ACC112 (cell line): Measurements from ENCODE around the gene SNX33.
"Not testable (repeated sequence)": the region's sequence is repeated elsewhere in the genome, so short reads cannot be mapped to it uniquely, and the experiment has no call there.

Source experiments
- H2AFZ ChIP-seq: fragments of 200-600 bp; sonication (generic); one replicate; pipeline ENCODE4 v1.6.0; 2017; ENCODE audit warnings: antibody characterized with exemption, low read length; ENCODE audit not compliant: unreplicated experiment
- H3K27ac ChIP-seq: fragments of 200-600 bp; sonication (generic); 2 replicates; pipeline ENCODE4 v1.5.1; 2014; ENCODE audit warnings: low read depth, mild to moderate bottlenecking, antibody characterized with exemption, low read length, moderate library complexity
- H3K27me3 ChIP-seq: fragments of 200-600 bp; sonication (generic); 2 replicates; pipeline ENCODE4 v1.6.1; 2014; ENCODE audit warnings: mild to moderate bottlenecking, antibody characterized with exemption, low read length, moderate library complexity, mixed read lengths; ENCODE audit not compliant: insufficient read depth
- H3K36me3 ChIP-seq: fragments of 200-600 bp; sonication (generic); 2 replicates; pipeline ENCODE4 v1.6.1; 2016; ENCODE audit warnings: mild to moderate bottlenecking, antibody characterized with exemption, low read length, moderate library complexity, mixed read lengths; ENCODE audit not compliant: insufficient read depth
- H3K4me1 ChIP-seq: fragments of 200-600 bp; sonication (generic); one replicate; pipeline ENCODE4 v1.6.1; 2016; ENCODE audit warnings: low read length, mixed read lengths; ENCODE audit not compliant: insufficient read depth, unreplicated experiment, control insufficient read depth
- H3K4me3 ChIP-seq: fragments of 200-600 bp; sonication (generic); 2 replicates; pipeline ENCODE4 v1.5.1; 2014; ENCODE audit warnings: mild to moderate bottlenecking, low read depth, low read length
- H3K79me2 ChIP-seq: fragments of 200-600 bp; sonication (generic); one replicate; pipeline ENCODE4 v1.6.0; 2016; ENCODE audit warnings: low read length; ENCODE audit not compliant: control insufficient read depth, unreplicated experiment, insufficient read depth

The SNX33 gene

DNA sequence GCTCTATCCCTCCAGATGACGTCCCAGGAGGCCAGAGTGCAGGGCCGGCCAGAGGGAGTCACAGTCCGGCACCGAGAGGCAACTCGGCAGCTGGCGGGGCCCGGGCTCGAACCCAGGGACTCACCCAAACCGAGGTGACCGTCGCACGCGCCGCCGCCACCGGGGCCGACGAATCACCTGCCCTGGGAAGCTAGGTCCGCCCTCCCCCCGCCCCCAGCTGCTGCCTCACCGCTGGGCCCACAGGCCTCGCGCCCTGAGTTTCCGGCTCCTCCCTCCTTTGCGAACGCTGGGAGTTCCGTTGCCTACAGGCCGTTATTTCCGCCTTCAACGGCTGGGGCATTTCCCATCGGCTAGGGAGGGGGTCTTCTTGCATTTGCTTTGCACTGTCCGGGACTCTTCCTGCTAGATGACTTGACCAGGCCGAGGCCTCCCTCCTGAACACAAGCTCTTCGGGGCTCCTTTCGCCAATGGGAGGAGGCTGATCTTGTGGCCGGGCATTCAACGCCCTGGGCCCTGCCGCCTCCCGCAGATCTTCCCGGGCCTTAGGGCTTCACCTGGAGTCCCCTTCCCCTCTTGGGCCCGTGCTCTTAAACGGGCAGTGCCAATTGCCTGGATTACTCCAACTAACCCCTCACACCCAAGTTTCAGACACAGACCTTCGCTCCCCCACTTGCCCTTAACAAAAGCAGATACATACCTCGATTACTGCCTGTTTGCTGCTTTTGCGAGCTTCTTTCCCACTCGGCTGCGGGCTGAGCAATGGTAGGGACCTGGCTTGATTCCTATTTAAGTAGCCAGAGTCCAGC is 22.0 kb upstream of the SNX33 start, which contains the start of gene SNUPN:
SNUPN (minus strand) TSS at position 184 of the 806 bp plus-strand sequence. CDS start 4,674 bp downstream, outside the sequence.
- peak within 1 kb of the TSS; percentile 84 for H3K4me3 ChIP-seq
- no peaks in the 10 kb centered on the region for H3K27me3 ChIP-seq
- H3K79me2 ChIP-seq, result peaks cover 11% of the 10 kb centered on the region
- H3K27ac ChIP-seq, result peak within 1 kb of the TSS; percentile 78
- H3K4me1 ChIP-seq, result peaks cover 22% of the 10 kb centered on the region
- H2AFZ ChIP-seq, result peak within 1 kb of the TSS; percentile 87
- H3K36me3 ChIP-seq, result no peaks in the 10 kb centered on the region

DNA sequence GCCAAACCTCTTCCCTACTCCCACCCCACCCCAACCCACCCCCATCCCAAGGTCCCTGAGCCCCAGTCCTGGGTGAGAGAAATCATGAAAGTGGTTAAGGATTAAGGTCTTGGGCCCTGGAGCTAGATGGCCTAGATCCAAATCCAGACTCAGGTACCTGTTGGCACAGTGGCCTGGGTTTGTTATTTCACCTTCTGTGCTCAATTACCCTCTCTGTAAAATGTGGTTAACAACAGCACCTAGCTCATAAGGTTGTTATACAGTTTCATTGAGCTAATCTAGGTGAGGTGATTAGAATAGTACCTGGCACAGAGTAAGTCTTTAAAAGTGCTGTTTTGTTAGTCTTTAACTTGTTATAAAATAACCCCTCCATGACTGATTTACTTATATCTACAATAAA is 15.8 kb upstream of the SNX33 start:
- H3K27me3 ChIP-seq, result no peaks in the 10 kb centered on the region
- H3K27ac ChIP-seq, result no peak overlapping the region
- peaks cover 7% of the 10 kb centered on the region for H3K4me1 ChIP-seq
- no peak overlapping the region for H2AFZ ChIP-seq
- H3K4me3 ChIP-seq, result no peak overlapping the region
- no peaks in the 10 kb centered on the region for H3K36me3 ChIP-seq
- no peaks in the 10 kb centered on the region for H3K79me2 ChIP-seq

DNA sequence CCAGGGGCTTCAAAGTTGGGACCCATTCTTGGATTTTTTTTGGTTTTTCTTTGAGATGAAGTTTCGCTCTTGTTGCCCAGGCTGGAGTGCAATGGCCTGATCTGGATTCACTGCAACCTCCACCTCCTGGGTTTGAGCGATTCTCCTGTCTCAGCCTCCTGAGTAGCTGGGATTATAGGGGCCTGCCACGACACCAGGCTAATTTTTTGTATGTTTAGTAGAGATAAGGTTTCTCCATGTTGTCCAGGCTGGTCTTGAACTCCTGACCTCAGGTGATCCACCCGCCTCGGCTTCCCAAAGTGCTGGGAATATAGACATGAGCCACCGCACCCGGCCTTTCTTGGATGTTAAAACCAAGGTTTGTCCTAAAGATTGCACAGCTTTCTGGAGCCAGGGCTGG is 13.8 kb upstream of the SNX33 start:
- not testable (repeated sequence) for H3K27me3 ChIP-seq, H3K4me3 ChIP-seq, H2AFZ ChIP-seq, H3K4me1 ChIP-seq, H3K36me3 ChIP-seq, H3K27ac ChIP-seq
- peaks cover 18% of the 10 kb centered on the region for H3K79me2 ChIP-seq

DNA sequence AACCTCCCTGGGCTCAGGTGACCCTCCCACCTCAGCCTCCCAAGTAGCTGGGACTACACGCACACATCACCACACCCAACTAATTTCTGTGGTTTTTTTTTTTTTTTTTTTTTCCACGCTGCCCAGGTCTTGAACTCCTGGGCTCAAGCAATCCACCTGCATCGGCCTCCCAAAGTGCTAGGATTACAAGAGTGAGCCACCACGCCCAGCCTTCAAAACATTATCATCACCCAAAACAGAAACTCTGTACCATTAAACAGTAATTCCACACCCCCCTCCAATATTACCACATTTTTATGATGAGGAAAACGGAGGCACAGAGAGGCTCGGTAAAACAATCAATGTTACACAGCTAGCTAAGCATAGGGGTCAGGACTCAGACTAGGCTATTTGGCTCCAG is 11.7 kb upstream of the SNX33 start:
- Histone ChIP-seq H3K27ac (no peak overlapping the region), H3K4me3 (no peak overlapping the region), H3K36me3 (no peaks in the 10 kb centered on the region), H3K79me2 (peaks cover 29% of the 10 kb centered on the region), H2AFZ (no peak overlapping the region), H3K4me1 (no peaks in the 10 kb centered on the region), H3K27me3 (no peaks in the 10 kb centered on the region)

DNA sequence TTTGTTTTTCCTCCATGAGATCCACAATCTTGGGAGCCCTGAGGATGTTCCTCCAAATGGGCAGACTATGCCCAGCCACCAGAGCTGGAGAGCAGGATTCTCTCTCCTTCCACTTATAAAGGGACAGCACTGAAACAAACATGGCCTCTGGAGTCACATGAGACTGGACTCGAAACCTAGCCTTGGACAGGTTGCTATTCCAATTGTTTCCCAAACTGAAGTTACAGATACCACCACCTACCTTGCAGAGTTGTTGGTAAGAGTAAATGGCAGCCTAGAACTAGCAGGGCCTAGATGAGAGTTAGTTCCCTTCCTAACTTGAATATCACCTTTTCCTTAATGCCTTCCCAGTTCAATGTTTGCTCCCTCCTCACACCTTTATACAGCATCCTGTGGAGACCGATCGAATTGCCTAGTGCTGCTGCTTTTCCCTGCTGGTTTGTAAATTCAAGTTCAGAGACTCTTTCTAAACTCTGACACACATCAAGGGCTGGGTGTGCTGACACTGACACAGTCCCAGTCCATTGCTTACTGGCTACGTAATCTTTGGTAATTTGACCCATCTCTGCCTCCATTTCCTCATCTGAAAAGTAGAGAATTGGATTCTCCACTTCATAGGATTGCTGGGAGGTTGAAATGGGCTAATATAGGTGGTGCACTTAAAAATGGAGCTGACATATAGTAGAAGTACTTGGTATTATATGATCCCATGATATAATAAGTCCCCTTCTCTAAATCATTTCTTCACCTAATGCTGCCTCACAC is 10.3 kb upstream of the SNX33 start:
- H3K4me1 ChIP-seq, result no peaks in the 10 kb centered on the region
- no peak overlapping the region for H2AFZ ChIP-seq
- H3K4me3 ChIP-seq, result peak overlapping the region; percentile 95
- H3K79me2 ChIP-seq, result peaks cover 29% of the 10 kb centered on the region
- no peaks in the 10 kb centered on the region for H3K27me3 ChIP-seq
- H3K36me3 ChIP-seq, result no peaks in the 10 kb centered on the region
- H3K27ac ChIP-seq, result no peak overlapping the region; the same call in 1 of the 2 replicates

DNA sequence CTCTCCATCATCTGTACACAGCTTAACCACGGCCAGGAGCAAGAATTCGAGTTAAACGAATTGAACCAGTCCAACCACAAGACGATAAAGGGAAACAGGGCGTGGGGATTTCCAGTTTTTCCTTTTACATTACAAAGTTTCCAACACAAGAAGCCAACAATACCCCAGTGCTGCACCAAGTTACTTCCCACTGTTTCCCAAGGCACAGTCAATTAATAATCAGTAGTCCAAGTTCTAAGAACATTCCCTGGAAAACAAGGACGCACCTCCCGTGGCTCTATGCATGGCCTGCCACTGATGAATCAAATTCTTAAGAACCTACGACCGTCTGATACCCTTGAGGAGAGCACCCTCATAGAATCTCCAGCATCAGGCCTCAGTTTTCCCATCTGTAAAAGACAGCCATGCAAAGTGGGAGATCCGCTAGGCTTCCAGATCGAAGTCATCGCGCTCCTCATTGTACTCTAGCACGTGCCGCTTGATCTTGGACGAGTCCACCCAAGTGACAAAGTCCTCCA is 8.5 kb upstream of the SNX33 start:
- H3K79me2 ChIP-seq, result peaks cover 29% of the 10 kb centered on the region
- no peaks in the 10 kb centered on the region for H3K36me3 ChIP-seq
- peaks cover under 1% of the 10 kb centered on the region for H3K4me1 ChIP-seq
- H3K4me3 ChIP-seq, result peak overlapping the region; percentile 95
- H2AFZ ChIP-seq, result peak overlapping the region; percentile 28
- no peaks in the 10 kb centered on the region for H3K27me3 ChIP-seq
- H3K27ac ChIP-seq, result peak overlapping the region; percentile 72

DNA sequence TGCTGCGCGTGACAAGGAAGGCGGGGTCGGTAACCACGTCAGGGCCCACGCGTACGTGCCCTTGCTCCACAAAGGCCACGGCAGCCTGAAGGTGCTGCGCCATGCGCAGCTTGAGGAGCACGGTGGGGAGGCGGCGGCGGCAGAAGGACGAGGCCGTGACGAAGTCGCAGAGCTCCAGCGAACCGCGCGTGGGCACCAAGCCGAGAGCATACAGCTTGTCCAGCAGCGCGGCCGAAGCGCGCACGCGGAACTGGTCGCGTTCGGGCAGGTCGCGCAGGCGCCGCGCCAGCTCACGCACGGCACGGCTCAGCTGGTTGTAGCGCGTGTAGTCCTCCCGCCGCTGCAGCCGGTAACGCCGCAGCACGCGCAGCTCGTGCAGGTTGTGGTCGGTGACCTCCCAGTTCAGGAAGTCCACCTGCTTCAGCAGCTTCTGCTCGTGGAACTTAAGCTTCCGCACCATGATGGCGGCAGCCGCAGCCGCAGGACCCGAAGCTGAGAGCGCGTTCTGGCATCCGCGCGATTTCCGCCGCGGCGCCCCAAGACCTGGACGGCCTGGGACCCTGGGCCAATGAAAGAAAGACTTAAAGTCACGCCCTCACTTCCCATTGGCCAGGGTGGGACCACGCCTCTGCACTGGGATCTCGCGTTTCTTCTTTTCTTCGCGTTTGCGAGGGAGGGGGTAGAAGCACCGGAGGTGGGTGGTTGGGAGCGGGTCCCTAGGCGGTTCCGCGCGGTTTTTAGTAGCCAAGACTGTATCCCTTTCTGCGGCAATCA is 7.8 kb upstream of the SNX33 start, which contains the start of gene IMP3:
IMP3 (minus strand) TSS at position 516 of the 774 bp plus-strand sequence; CDS start at position 460, 56 bp downstream.
- H3K4me3 ChIP-seq, result peak within 1 kb of the TSS; percentile 95
- H3K79me2 ChIP-seq, result peaks cover 29% of the 10 kb centered on the region
- no peaks in the 10 kb centered on the region for H3K27me3 ChIP-seq
- peak within 1 kb of the TSS; percentile 72 for H3K27ac ChIP-seq
- peaks cover 3% of the 10 kb centered on the region for H3K4me1 ChIP-seq
- H3K36me3 ChIP-seq, result no peaks in the 10 kb centered on the region
- peak within 1 kb of the TSS; percentile 44 for H2AFZ ChIP-seq

DNA sequence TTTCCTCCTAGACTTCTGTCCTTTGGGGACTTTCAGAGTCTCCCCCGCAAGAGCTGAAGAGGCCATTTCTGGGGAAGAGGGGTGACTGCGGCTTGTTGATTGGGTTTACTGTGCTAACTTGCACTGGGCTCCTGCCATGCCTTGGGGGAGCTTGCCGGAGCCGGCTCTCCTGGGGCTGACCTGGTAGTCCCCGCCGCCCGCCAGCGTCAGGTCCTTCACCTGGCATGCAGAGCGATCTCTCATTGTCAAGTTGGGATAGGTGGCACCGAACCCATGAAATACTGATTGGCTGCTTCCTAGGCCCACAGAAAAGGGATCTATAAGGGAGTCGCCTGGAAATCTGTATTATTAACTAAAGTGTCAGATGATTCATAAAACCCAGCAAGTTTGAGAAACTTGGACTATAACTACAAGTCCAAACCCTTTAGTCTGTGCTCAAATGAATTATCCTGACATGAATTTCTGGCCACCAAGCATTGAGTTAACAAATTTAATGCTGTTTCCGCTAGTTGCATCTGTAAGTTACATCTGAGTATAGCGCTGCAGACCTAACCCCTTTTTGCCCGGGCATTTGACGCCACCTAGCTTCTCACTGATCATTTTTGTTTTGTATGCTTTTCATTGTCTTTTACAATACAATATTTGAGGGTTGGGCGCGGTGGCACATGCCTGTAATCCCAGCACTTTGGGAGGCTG is 7.1 kb upstream of the SNX33 start:
- Histone ChIP-seq H3K4me3 (peak overlapping the region; percentile 95), H3K4me1 (peaks cover 3% of the 10 kb centered on the region), H3K36me3 (no peaks in the 10 kb centered on the region), H3K79me2 (peaks cover 29% of the 10 kb centered on the region), H2AFZ (peak overlapping the region; percentile 44), H3K27ac (peak overlapping the region; percentile 58), H3K27me3 (no peaks in the 10 kb centered on the region)

DNA sequence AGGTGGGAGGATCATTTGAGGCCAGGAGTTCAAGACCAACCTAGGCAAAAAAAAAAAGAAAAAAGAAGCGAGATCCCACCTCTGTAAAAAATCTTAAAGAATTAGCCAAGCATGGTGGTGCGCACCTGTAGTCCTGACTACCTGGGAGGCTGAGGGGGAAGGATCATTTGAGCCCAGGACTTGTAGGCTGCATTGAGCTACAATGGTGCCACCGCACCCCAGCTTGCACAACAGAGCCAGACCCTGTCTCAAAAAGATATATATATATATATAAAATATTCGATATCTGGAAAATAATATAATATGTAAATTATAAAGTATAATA is 6.6 kb upstream of the SNX33 start:
- Histone ChIP-seq H3K36me3 (no peaks in the 10 kb centered on the region), H3K4me3 (peak overlapping the region; percentile 95), H3K27ac (peak overlapping the region; percentile 58), H3K4me1 (peaks cover 5% of the 10 kb centered on the region), H3K27me3 (no peaks in the 10 kb centered on the region), H3K79me2 (peaks cover 32% of the 10 kb centered on the region), H2AFZ (no peak overlapping the region)

DNA sequence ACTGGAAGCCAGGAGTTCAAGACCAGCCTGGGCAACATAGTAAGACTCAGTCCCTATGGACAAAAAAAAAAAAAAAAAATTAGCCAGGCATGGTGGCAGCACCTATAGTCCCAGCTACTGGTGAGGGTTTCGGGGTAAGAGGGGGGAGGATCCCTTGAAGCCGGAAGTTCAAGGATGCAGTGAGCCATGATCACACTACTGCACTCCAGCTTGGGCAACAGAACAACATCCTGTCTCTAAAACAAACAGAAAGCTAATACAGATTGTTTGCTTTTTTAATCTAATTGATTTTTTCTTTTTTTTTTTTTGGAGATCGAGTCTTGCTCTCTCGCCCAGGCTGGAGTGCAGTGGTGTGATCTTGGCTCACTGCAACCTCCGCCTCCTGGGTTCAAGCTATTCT is 6.1 kb upstream of the SNX33 start:
- no peaks in the 10 kb centered on the region for H3K27me3 ChIP-seq
- peaks cover 10% of the 10 kb centered on the region for H3K4me1 ChIP-seq
- no peak overlapping the region for H3K4me3 ChIP-seq
- no peak overlapping the region for H3K27ac ChIP-seq
- H3K79me2 ChIP-seq, result peaks cover 37% of the 10 kb centered on the region
- H3K36me3 ChIP-seq, result no peaks in the 10 kb centered on the region
- H2AFZ ChIP-seq, result no peak overlapping the region
